GM21423 (cell line): ENCODE measurements around the gene IL23A.

Source experiments
- ATAC-seq: cut with Tn5 transposase; IDR thresholded peaks from one replicate; pipeline ENCODE4 v1.9.1; 2021; ENCODE audit warnings: mild to moderate bottlenecking, moderate library complexity; ENCODE audit not compliant: unreplicated experiment

The IL23A gene

GRCh38 chr12:56359851-56360767 lies 21.4 kb downstream of the IL23A start, which contains the start of gene STAT2:
STAT2 (minus strand) TSS chr12:56360107; CDS start chr12:56356571, 3,536 bp downstream.
- ATAC-seq = peak; percentile 95

- no peak for ATAC-seq
Measured at GRCh38 chr12:56361487-56362129, 22.9 kb downstream of the IL23A start.

GRCh38 chr12:56362130-56363059 lies 23.7 kb downstream of the IL23A start, which contains the start of gene APOF:
APOF (minus strand) TSS chr12:56362857; CDS start chr12:56362745, 112 bp downstream.
- no peak for ATAC-seq

DNA sequence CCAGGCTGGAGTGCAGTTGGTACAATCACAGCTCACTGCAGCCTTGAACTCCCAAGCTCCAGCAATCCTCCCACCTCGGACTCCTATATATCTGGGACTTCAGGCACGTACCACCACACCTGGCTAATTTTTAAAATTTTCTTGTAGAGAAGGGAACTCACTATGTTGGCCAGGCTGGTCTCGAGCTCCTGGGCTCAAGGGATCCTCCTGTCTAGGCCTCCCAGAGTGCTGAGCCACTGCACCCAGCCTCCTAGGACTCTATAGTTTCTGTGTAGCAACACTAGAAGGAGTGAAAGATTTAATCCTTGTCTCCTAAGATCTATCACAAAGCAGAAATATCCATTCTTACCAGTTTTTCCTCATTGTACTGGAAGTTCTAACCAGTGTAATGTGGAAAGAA lies 28.3 kb downstream of the IL23A start:
- no peak for ATAC-seq

DNA sequence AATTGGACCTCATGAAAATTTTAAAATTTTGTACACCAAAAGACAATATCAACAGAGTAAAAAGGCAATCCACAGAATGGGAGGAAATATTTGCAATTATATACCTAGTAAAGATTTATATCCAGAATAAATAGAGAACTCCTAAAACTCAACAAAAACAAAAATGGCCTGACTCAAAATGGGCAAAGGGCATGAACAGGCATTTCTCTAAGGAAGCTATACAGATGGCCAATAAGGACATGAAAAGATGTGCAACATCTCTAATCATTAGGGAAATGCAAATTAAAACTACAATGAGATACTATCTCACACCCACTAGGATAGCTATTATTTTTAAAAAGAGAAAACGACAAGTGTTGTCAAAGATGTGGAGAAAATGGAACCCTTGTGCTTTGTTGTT lies 34.8 kb downstream of the IL23A start:
- ATAC-seq = no peak

DNA sequence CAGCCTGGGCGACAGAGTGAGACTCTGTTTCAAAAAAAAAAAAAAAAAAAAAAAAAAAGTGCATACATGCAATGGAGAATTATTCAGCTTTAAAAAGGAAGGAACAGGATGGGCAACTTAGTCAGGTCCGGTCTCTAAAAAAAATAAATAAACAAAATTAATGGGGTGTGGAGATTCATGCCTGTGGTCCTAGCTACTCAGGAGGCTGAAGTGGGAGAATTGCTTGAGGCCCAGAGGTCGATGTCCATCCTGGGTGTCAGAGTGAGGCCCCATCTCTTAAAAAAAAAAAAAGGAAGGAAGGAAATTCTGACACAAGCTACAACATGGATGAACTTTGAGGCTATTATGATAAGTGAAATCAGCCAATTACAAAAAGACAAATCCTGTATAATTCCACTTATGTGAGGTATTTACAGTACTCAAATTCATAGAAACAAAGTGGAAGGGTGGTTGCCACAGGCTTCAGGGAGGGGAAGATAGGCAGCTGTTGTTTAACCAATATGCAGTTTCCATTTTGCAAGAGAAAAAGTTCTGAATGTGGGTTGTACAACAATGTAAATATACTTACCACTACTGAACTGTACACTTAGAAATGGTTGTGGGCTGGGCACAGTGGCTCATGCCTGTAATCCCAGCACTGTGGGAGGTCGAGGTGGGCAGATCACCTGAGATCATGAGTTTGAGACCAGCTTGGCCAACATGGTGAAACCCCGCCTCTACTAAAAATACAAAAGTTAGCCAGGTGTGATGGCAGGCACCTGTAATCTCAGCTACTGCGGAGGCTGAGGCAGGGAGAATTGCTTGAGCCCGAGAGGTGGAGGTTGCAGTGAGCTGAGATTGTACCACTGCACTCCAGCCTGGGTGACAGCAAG lies 36.3 kb downstream of the IL23A start:
- ATAC-seq = peak; percentile 35

DNA sequence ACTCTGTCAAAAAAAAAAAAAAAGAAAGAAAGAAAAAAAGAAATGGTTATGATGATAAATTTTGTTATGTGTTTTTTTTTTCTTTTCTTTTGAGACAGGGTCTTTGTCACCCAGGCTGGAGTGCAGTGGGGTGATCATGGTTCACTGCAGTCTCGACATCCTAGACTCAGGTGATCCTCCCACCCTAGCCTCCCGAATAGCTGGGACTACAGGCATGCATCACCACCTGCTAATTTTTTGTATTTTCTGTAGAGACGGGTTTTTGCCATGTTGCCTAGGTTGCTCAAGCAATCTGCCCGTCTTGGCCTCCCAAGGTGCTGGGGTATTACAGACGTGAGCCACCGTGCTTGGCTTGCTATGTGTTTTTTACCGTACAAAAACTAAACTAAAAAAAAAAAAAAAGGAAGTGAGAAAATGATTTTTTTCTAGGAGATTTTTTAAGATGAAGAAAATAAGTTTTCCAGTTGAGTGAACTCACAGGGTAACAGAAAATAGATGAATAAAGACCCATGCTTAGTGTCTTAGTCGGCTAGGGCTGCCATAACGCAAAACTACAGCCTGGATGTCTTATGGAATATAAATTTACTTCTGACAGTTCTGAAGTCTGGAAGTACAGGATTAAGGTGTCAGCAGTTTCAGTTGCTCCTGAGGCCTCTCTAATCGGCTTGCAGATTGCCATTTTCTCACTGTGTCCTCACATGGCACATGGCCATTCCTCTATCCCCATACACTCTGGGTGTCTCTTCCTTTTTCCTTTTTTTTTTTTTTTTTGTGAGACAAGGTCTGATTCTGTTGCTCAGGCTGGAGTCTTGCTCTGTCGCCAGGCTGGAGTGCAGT lies 37.1 kb downstream of the IL23A start:
- ATAC-seq = peak; percentile 49

- ATAC-seq = no peak
Measured at GRCh38 chr12:56377310-56377988, 38.8 kb downstream of the IL23A start.

GRCh38 chr12:56377989-56378316 lies 39.3 kb downstream of the IL23A start:
- no peak for ATAC-seq

- no peak for ATAC-seq
Measured at GRCh38 chr12:56382611-56383010, 43.9 kb downstream of the IL23A start.

GRCh38 chr12:56385873-56386272 lies 47.2 kb downstream of the IL23A start:
- no peak for ATAC-seq

DNA sequence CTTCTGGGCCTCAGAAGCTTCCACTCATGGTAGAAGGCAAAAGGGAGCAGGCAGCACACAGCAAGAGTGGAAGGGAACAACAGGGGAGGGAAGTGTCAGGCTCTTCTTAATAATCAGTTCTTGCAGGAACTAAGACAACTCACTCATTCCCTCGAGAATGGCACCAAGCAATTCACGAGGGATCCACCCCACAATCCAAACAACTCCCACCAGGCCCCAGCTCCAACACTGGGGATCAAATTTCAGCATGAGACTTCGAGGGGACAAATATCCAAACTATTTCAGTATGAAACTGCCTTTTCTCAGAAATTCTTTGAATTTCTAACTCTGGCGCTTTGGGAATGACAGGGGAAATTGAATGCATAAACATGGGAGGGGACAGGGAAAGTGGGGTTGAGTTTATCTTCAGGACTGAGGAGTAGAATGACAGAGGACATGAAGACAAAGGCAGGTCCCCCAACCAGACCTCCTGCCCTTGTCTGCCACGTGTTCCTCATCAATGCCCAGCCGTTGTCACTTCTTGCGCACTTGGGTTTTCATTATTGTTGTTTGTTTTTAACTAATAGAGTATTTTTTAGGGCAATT lies 48.6 kb downstream of the IL23A start:
- ATAC-seq = no peak

GRCh38 chr12:56389412-56389811 lies 50.7 kb downstream of the IL23A start:
- ATAC-seq = no peak
